ENCODE data around the gene ANGPT4. TPM values are rescaled to one million over a fixed set of nuclear protein-coding genes. Genes with fewer than 3 reads are reported as not detected.

ANGPT4 gene
- polyA plus RNA-seq, 3 donors: 0.07 to 0.14 TPM; not detected in 1

DNA sequence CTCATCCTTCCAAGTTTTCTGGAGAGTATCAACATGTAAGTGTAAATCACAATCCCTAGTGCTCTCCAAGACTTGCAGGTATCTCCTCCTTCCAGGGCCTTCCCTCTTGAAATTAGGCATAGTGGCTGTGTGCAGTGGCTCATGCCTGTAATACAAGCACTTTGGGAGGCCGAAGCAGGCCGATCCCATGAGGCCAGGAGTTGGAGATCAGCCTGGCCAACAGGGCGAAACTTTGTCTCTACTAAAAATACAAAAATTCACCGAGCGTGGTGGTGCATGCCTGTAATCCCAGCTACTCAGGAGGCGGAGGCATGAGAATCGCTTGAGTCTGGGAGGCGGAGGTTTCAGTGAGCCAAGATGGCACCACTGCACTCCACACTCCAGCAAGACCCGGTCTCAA, 9.4 kb upstream of the ANGPT4 start:
- peaks cover 34% of the 10 kb centered on the region for H3K4me1 Mint-ChIP-seq
- TF ChIP-seq, protein P1, sequence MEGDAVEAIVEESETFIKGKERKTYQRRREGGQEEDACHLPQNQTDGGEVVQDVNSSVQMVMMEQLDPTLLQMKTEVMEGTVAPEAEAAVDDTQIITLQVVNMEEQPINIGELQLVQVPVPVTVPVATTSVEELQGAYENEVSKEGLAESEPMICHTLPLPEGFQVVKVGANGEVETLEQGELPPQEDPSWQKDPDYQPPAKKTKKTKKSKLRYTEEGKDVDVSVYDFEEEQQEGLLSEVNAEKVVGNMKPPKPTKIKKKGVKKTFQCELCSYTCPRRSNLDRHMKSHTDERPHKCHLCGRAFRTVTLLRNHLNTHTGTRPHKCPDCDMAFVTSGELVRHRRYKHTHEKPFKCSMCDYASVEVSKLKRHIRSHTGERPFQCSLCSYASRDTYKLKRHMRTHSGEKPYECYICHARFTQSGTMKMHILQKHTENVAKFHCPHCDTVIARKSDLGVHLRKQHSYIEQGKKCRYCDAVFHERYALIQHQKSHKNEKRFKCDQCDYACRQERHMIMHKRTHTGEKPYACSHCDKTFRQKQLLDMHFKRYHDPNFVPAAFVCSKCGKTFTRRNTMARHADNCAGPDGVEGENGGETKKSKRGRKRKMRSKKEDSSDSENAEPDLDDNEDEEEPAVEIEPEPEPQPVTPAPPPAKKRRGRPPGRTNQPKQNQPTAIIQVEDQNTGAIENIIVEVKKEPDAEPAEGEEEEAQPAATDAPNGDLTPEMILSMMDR (IDR thresholded peaks at IDR 0.05): no peak
- H3K9me3 Mint-ChIP-seq: peaks cover 2 to 14% (median 11%) of the 10 kb centered on the region in 7 donors
- Histone ChIP-seq H3K27ac (ENCODE audit: low read depth in 1 of 2, low read length in 2 of 2) (no peak overlapping the region), H3K9me3 (replicated peaks in 1 of 2; ENCODE audit: control insufficient read depth in 1 of 2, insufficient read depth in 1 of 2, low read length in 2 of 2) (peaks cover 4 to 8% of the 10 kb centered on the region in 2 donors), H3K4me2 (replicated peaks; ENCODE audit: extremely low read depth, low read length, poor library complexity, severe bottlenecking) (no peak overlapping the region), H3K4me1 (ENCODE audit: control insufficient read depth in 1 of 2, insufficient read depth in 2 of 2, low read length in 2 of 2) (peaks cover 31 to 33% of the 10 kb centered on the region in 2 donors), H3K79me2 (ENCODE audit: insufficient read depth, low read length) (no peaks in the 10 kb centered on the region), H3K4me3 (replicated peaks in 1 of 3; ENCODE audit: low read depth in 2 of 3, low read length in 3 of 3) (no peak overlapping the region), H2AFZ (ENCODE audit: insufficient read depth, low read depth, low read length, poor library complexity, severe bottlenecking) (no peak overlapping the region), H3K36me3 (replicated peaks in 1 of 2; ENCODE audit: control insufficient read depth in 1 of 2, insufficient read depth in 2 of 2, low read length in 2 of 2) (no peaks in the 10 kb centered on the region), H3K9ac (ENCODE audit: insufficient read depth, low read length, poor library complexity, severe bottlenecking) (no peak overlapping the region), H4K20me1 (ENCODE audit: insufficient read depth, low read length) (no peaks in the 10 kb centered on the region), H3K27me3 (ENCODE audit: control insufficient read depth in 2 of 2, insufficient read depth in 2 of 2, low read length in 2 of 2) (no peaks in the 10 kb centered on the region)
- peaks cover 2 to 5% (median 3%) of the 10 kb centered on the region in 3 donors for H3K27me3 Mint-ChIP-seq (ENCODE audit: low read depth in 3 of 3)
- H3K36me3 Mint-ChIP-seq: peaks cover 0 to 3% of the 10 kb centered on the region in 2 donors
- 92% methylated on average over 2 of the region's 9 CpGs for WGBS (ENCODE audit: insufficient coverage)
- no peak for DNase-seq
- intact Hi-C loops (cut with micrococcal nuclease): no loop called here
- no peak overlapping the region for H3K4me3 Mint-ChIP-seq
- peak overlapping the region in 1 of 7 donors; percentile 91 for H3K27ac Mint-ChIP-seq

DNA sequence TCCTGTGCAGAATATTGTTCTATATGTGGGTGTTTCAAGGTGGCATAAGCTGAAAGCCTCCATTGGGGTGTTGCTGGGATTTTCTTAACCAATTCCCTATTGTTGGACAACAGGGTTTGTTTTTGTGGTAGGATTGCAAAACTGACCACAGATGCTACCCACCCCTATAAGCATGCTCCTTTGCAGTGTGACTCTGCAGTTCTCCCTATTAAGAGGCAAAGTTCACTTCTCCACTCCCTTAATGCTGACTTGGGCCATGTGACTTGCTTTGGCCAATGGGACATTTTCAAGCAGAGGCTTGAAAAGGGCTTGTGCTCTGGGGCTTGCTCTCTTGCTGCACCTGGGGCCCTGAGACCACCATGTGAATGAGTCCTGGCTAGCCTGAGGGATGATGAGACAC, 8.5 kb upstream of the ANGPT4 start:
- Histone ChIP-seq H3K27me3 (ENCODE audit: control insufficient read depth in 2 of 2, insufficient read depth in 2 of 2, low read length in 2 of 2) (no peaks in the 10 kb centered on the region), H2AFZ (ENCODE audit: insufficient read depth, low read depth, low read length, poor library complexity, severe bottlenecking) (no peak overlapping the region), H3K9me3 (replicated peaks in 1 of 2; ENCODE audit: control insufficient read depth in 1 of 2, insufficient read depth in 1 of 2, low read length in 2 of 2) (no peaks in the 10 kb centered on the region), H4K20me1 (ENCODE audit: insufficient read depth, low read length) (no peaks in the 10 kb centered on the region), H3K4me3 (replicated peaks in 1 of 3; ENCODE audit: low read depth in 2 of 3, low read length in 3 of 3) (peak overlapping the region in 1 of 3 experiments; percentile 33), H3K4me1 (ENCODE audit: control insufficient read depth in 1 of 2, insufficient read depth in 2 of 2, low read length in 2 of 2) (peaks cover 39 to 40% of the 10 kb centered on the region in 2 donors), H3K4me2 (replicated peaks; ENCODE audit: extremely low read depth, low read length, poor library complexity, severe bottlenecking) (peak overlapping the region; percentile 46), H3K9ac (ENCODE audit: insufficient read depth, low read length, poor library complexity, severe bottlenecking) (no peak overlapping the region), H3K27ac (ENCODE audit: low read depth in 1 of 2, low read length in 2 of 2) (peak overlapping the region; percentile 5 to 29), H3K36me3 (replicated peaks in 1 of 2; ENCODE audit: control insufficient read depth in 1 of 2, insufficient read depth in 2 of 2, low read length in 2 of 2) (no peaks in the 10 kb centered on the region), H3K79me2 (ENCODE audit: insufficient read depth, low read length) (no peaks in the 10 kb centered on the region)
- intact Hi-C loops (cut with micrococcal nuclease): no loop called here
- peak; percentile 54 to 79 (median 76) for DNase-seq
- Mint-ChIP-seq H3K9me3 (peaks cover 0 to 7% (median 4%) of the 10 kb centered on the region in 7 donors), H3K4me1 (peaks cover 41% of the 10 kb centered on the region), H3K27ac (peak overlapping the region; percentile 75 to 93 (median 90)), H3K4me3 (no peak overlapping the region), H3K36me3 (peaks cover 0 to 3% of the 10 kb centered on the region in 2 donors), H3K27me3 (ENCODE audit: low read depth in 3 of 3) (peaks cover 3 to 5% (median 4%) of the 10 kb centered on the region in 3 donors)
- TF ChIP-seq, protein P1 (IDR thresholded peaks at IDR 0.05): no peak
